Liver (tissue), 9 donors: ENCODE data around the gene SMPD3. TPM values are rescaled to one million over a fixed set of nuclear protein-coding genes. Genes with fewer than 3 reads are reported as not detected.
A peak's percentile ranks its signal among the peaks of the same experiment; 100 is the strongest.

Experiments
- DNase-seq: peaks from one replicate; pipeline ENCODE4 v3.0.0-alpha.2; 2017; ENCODE audit warnings: low spot score
- H3K27ac ChIP-seq, 2 donors: one replicate each; pipeline ENCODE4 v1.7.0; 2013; ENCODE audit warnings: inconsistent platforms in 2 of 2, low read length in 2 of 2, control low read depth in 1 of 2, low read depth in 1 of 2, mild to moderate bottlenecking in 1 of 2
- H3K27me3 ChIP-seq, 4 donors: one replicate each; pipeline versions ENCODE4 v1.6.1 to v1.7.0; 2013; ENCODE audit warnings: low read length in 3 of 4, inconsistent platforms in 1 of 4, mild to moderate bottlenecking in 1 of 4, moderate library complexity in 1 of 4; ENCODE audit not compliant: control insufficient read depth in 4 of 4, insufficient read depth in 4 of 4
- H3K36me3 ChIP-seq, 4 donors: one replicate each; pipeline versions ENCODE4 v1.6.1 to v1.7.0; 2013; ENCODE audit warnings: low read length in 3 of 4, mild to moderate bottlenecking in 3 of 4, low read depth in 1 of 4, moderate library complexity in 1 of 4; ENCODE audit not compliant: control insufficient read depth in 4 of 4, insufficient read depth in 3 of 4
- H3K4me1 ChIP-seq, 4 donors: one replicate each; pipeline versions ENCODE4 v1.6.1 to v1.7.0; 2013; ENCODE audit warnings: low read length in 3 of 4, mild to moderate bottlenecking in 3 of 4, moderate library complexity in 1 of 4; ENCODE audit not compliant: control insufficient read depth in 4 of 4, insufficient read depth in 4 of 4
- H3K4me3 ChIP-seq, 3 donors: one replicate each; pipeline versions ENCODE4 v1.6.1 to v1.7.0; 2013; ENCODE audit warnings: low read length in 3 of 3, control low read depth in 1 of 3, low read depth in 1 of 3, mild to moderate bottlenecking in 1 of 3
- H3K9ac ChIP-seq, 2 donors: one replicate each; pipeline ENCODE4 v1.7.0; 2013; ENCODE audit warnings: low read length in 2 of 2, mild to moderate bottlenecking in 2 of 2, moderate library complexity in 2 of 2, control low read depth in 1 of 2, low read depth in 1 of 2
- H3K9me3 ChIP-seq, 4 donors: one replicate each; pipeline versions ENCODE4 v1.6.1 to v1.7.0; 2013; ENCODE audit warnings: low read length in 3 of 4; ENCODE audit not compliant: control insufficient read depth in 4 of 4
- CTCF ChIP-seq: fragments of 150-350 bp; IDR thresholded peaks from 2 replicates; pipeline ENCODE4 v1.5.1; 2017; ENCODE audit warnings: improper control_type of control experiment, low read depth, low read length; ENCODE audit not compliant: missing input control
- EGR1 ChIP-seq, 2 donors: IDR thresholded peaks; 2 replicates each; pipeline ENCODE4 v1.6.1; 2016 to 2018; ENCODE audit warnings: antibody characterized with exemption in 2 of 2, low read depth in 2 of 2
- FOXA1 ChIP-seq: IDR thresholded peaks from 2 replicates; pipeline ENCODE4 v1.6.1; 2016; ENCODE audit warnings: antibody characterized with exemption
- FOXA2 ChIP-seq: IDR thresholded peaks from 2 replicates; pipeline ENCODE4 v1.6.1; 2016; ENCODE audit warnings: antibody characterized with exemption
- GABPA ChIP-seq, 2 donors: IDR thresholded peaks in 1 of 2; conservative IDR thresholded peaks in 1 of 2; 2 replicates each; pipeline ENCODE4 v1.6.1; 2016; ENCODE audit warnings: antibody characterized with exemption in 2 of 2, mild to moderate bottlenecking in 1 of 2, moderate library complexity in 1 of 2
- HNF4A ChIP-seq, 2 donors: conservative IDR thresholded peaks; 2 replicates each; pipeline ENCODE4 v1.6.1; 2016; ENCODE audit warnings: antibody characterized with exemption in 2 of 2, mild to moderate bottlenecking in 2 of 2
- HNF4G ChIP-seq: IDR thresholded peaks from 2 replicates; pipeline ENCODE4 v1.6.1; 2016; ENCODE audit warnings: antibody characterized with exemption
- JUND ChIP-seq, 2 donors: IDR thresholded peaks; 2 replicates each; pipeline ENCODE4 v1.6.1; 2016; ENCODE audit warnings: antibody characterized with exemption in 2 of 2
- MAX ChIP-seq: IDR thresholded peaks from 2 replicates; pipeline ENCODE4 v1.6.1; 2016; ENCODE audit warnings: antibody characterized with exemption
- NR2F2 ChIP-seq: IDR thresholded peaks from 2 replicates; pipeline ENCODE4 v1.6.1; 2016; ENCODE audit warnings: antibody characterized with exemption
- RAD21 ChIP-seq, 2 donors: IDR thresholded peaks; 2 replicates each; pipeline ENCODE4 v1.6.1; 2016; ENCODE audit warnings: antibody characterized with exemption in 2 of 2, mild to moderate bottlenecking in 2 of 2
- RXRA ChIP-seq, 2 donors: IDR thresholded peaks; 2 replicates each; pipeline ENCODE4 v1.6.1; 2017 to 2018; ENCODE audit warnings: antibody characterized with exemption in 2 of 2, mild to moderate bottlenecking in 1 of 2
- SP1 ChIP-seq: IDR thresholded peaks from 2 replicates; pipeline ENCODE4 v1.6.1; 2018; ENCODE audit warnings: antibody characterized with exemption, mild to moderate bottlenecking
- TAF1 ChIP-seq: conservative IDR thresholded peaks from 2 replicates; pipeline ENCODE4 v1.6.1; 2016; ENCODE audit warnings: antibody characterized with exemption, mild to moderate bottlenecking
- YY1 ChIP-seq: IDR thresholded peaks from 2 replicates; pipeline ENCODE4 v1.6.1; 2016; ENCODE audit warnings: antibody characterized with exemption, mild to moderate bottlenecking
- ZBTB33 ChIP-seq: IDR thresholded peaks from 2 replicates; pipeline ENCODE4 v1.6.1; 2016; ENCODE audit warnings: antibody characterized with exemption
- WGBS: extraction: QIAGEN DNeasy Blood & Tissue Kit; methylation state at CpG from one replicate; pipeline ENCODE4 v1.1.7; 2013; 5-methylcytosine and 5-hydroxymethylcytosine counted together
- polyA plus RNA-seq, 2 donors: library from polyadenylated mRNA; stranded (reverse) in 1 of 2; unstranded in 1 of 2; fragments of 200-250 nt in 1 of 2; fragments of >200 nt in 1 of 2; fragmentation: Nextera tagmentation in 1 of 2; extraction: Ambion mirVana in 1 of 2; gene quantifications; one replicate each; pipeline versions ENCODE4 v1.2.1 to v1.2.3, GENCODE V29; 2013 to 2015
- total RNA-seq, 2 donors: library from RNA; depleted of rRNA; stranded (reverse); fragments of >200 nt; gene quantifications; one replicate each; pipeline ENCODE4 v1.2.3, GENCODE V29; 2014
- TF ChIP-seq, protein P1 (sequence below): IDR thresholded peaks from 2 replicates; pipeline ENCODE4 v1.6.1; 2016; ENCODE audit warnings: antibody characterized with exemption
- TF ChIP-seq, protein P2 (sequence below): IDR thresholded peaks from 2 replicates; pipeline ENCODE4 v1.6.1; 2016; ENCODE audit warnings: antibody characterized with exemption, mild to moderate bottlenecking
- donor health status: healthy.
- donor health status: healthy.
- donor health status: healthy.
- donor health status: healthy.
- donor health status: healthy.

The SMPD3 gene
- total and polyA plus RNA-seq, 4 donors, result 0.33 to 10.6 (median 2.7) TPM

GRCh38 chr16:68487203-68487514 lies 38.9 kb upstream of the SMPD3 start (continued):
- TF ChIP-seq MAX (no peak), RXRA (IDR thresholded peaks at IDR 0.05) (no peak), HNF4G (no peak)

DNA sequence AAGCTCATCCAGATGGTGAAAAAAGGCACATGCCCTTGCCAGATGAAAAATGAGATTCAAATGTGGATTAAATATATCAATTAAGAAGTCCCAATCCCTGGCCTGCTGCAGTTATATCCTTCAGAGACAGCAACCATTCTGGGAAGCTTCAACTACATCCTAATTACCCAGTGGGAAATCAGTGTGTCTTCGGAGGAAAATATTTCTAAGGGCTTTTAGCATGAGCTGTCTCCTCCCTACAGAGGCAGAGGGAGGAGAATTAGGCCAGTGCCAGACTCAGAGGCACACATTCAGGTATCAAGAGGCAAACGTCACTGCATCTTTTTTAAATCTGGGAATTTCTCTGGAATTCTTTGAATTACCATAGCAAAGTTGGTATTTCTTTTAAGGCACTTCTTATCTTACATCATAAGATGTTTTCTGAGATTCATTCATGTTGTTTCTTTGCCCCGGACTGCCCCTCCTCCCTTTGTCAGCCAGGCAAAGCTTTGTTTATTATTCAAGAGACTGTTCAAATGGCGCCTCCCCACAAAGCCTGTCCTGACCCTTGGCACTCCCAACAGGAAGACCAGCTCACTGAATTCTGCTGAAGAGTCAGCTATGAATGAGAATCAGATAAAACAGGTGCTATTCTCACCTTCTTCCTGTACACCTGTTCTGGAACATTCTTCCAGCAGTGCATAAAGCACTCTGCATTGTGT lies 38.3 kb upstream of the SMPD3 start:
- TF ChIP-seq FOXA1 (no peak), TAF1 (no peak), SP1 (no peak), RXRA (IDR thresholded peaks at IDR 0.05) (no peak), JUND (IDR thresholded peaks at IDR 0.05) (no peak), NR2F2 (no peak), RAD21 (IDR thresholded peaks at IDR 0.05) (no peak), HNF4A (conservative IDR thresholded peaks at IDR 0.05) (no peak), GABPA (IDR thresholded peaks at IDR 0.05 in 1 of 2, conservative IDR thresholded peaks at IDR 0.05 in 1 of 2) (no peak)
- TF ChIP-seq, protein P1, sequence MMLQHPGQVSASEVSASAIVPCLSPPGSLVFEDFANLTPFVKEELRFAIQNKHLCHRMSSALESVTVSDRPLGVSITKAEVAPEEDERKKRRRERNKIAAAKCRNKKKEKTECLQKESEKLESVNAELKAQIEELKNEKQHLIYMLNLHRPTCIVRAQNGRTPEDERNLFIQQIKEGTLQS, result no peak
- TF ChIP-seq, protein P2, sequence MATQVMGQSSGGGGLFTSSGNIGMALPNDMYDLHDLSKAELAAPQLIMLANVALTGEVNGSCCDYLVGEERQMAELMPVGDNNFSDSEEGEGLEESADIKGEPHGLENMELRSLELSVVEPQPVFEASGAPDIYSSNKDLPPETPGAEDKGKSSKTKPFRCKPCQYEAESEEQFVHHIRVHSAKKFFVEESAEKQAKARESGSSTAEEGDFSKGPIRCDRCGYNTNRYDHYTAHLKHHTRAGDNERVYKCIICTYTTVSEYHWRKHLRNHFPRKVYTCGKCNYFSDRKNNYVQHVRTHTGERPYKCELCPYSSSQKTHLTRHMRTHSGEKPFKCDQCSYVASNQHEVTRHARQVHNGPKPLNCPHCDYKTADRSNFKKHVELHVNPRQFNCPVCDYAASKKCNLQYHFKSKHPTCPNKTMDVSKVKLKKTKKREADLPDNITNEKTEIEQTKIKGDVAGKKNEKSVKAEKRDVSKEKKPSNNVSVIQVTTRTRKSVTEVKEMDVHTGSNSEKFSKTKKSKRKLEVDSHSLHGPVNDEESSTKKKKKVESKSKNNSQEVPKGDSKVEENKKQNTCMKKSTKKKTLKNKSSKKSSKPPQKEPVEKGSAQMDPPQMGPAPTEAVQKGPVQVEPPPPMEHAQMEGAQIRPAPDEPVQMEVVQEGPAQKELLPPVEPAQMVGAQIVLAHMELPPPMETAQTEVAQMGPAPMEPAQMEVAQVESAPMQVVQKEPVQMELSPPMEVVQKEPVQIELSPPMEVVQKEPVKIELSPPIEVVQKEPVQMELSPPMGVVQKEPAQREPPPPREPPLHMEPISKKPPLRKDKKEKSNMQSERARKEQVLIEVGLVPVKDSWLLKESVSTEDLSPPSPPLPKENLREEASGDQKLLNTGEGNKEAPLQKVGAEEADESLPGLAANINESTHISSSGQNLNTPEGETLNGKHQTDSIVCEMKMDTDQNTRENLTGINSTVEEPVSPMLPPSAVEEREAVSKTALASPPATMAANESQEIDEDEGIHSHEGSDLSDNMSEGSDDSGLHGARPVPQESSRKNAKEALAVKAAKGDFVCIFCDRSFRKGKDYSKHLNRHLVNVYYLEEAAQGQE, result no peak
- H3K36me3 ChIP-seq, result no peaks in the 10 kb centered on the region
- peaks cover 0 to 6% (median 3%) of the 10 kb centered on the region in 4 donors for H3K4me1 ChIP-seq
- WGBS, result 46% methylated on average over 4 of the region's 4 CpGs
- no peaks in the 10 kb centered on the region for H3K9me3 ChIP-seq
- H3K9ac ChIP-seq, result no peak overlapping the region
- no peak for DNase-seq
- H3K4me3 ChIP-seq, result no peak overlapping the region
- no peaks in the 10 kb centered on the region for H3K27me3 ChIP-seq
- peak overlapping the region in 1 of 2 donors; percentile 8 for H3K27ac ChIP-seq

DNA sequence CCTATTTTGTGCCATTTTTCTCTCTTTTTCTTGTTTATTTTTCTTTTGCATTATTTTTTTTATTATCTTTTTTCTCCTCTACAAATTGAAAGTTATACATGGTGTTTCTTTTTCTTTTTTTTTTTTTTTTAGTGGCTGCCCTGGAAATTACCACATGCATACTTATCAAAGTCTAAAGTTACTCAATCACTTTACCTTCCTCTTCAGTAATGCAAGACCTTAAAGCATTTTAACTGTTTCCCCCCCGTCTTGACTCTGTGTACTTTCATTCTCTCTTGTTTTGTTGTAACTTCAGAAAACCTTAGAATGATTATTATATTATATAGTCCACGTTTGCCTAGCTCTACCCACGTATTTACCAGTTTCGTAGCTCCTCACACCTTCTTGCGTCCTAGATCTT lies 33.3 kb upstream of the SMPD3 start:
- Histone ChIP-seq H3K4me3 (no peak overlapping the region), H3K9me3 (no peaks in the 10 kb centered on the region), H3K27me3 (no peaks in the 10 kb centered on the region), H3K27ac (no peak overlapping the region), H3K4me1 (peaks cover 5 to 34% (median 29%) of the 10 kb centered on the region in 4 donors), H3K36me3 (no peaks in the 10 kb centered on the region), H3K9ac (no peak overlapping the region)
- WGBS, result 75% methylated on average over 5 of the region's 5 CpGs
- DNase-seq, result no peak
- TF ChIP-seq TAF1 (no peak), HNF4G (peak; percentile 28), YY1 (peak; percentile 29), FOXA2 (no peak), RAD21 (IDR thresholded peaks at IDR 0.05) (peak in 1 of 2 donors; percentile 21), HNF4A (conservative IDR thresholded peaks at IDR 0.05) (peak; percentile 86 to 89), GABPA (IDR thresholded peaks at IDR 0.05 in 1 of 2, conservative IDR thresholded peaks at IDR 0.05 in 1 of 2) (peak in 1 of 2 donors; percentile 16), MAX (peak; percentile 45), EGR1 (IDR thresholded peaks at IDR 0.05; ENCODE audit: low read depth in 2 of 2) (no peak), SP1 (peak; percentile 7), JUND (IDR thresholded peaks at IDR 0.05) (peak in 1 of 2 donors; percentile 31), RXRA (IDR thresholded peaks at IDR 0.05) (peak; percentile 22 to 70), ZBTB33 (peak; percentile 14), CTCF (no peak), NR2F2 (no peak)
- TF ChIP-seq, protein P1, result no peak
